Smooth muscle cell (in vitro differentiated cells): ENCODE data around the gene PYDC1. TPM values are rescaled to one million over a fixed set of nuclear protein-coding genes. Genes with fewer than 3 reads are reported as not detected.

Source experiments
- DNase-seq: peaks from one replicate; lab custom pipeline; 2025; ENCODE audit not compliant: unreplicated experiment; lab: John Stamatoyannopoulos, UW
- H2AFZ ChIP-seq: fragments of 200-600 bp; sonication (generic); 2 replicates; pipeline ENCODE4 v1.6.0; 2016; ENCODE audit warnings: antibody characterized with exemption, low read depth, mild to moderate bottlenecking
- H3F3A ChIP-seq: fragments of 200-600 bp; sonication (generic); 2 replicates; pipeline ENCODE4 v1.6.0; 2017; ENCODE audit warnings: antibody characterized with exemption, low read depth
- H3K27ac ChIP-seq: fragments of 200-600 bp; sonication (generic); 2 replicates; pipeline ENCODE4 v1.5.1; 2016; ENCODE audit warnings: low read depth, mild to moderate bottlenecking
- H3K27me3 ChIP-seq: fragments of 200-600 bp; sonication (generic); 2 replicates; pipeline ENCODE4 v1.6.1; 2016; ENCODE audit warnings: low read depth, mild to moderate bottlenecking
- H3K36me3 ChIP-seq: fragments of 200-600 bp; sonication (generic); 2 replicates; pipeline ENCODE4 v1.5.1; 2016; ENCODE audit warnings: low read depth
- H3K4me1 ChIP-seq: fragments of 200-600 bp; sonication (generic); 2 replicates; pipeline ENCODE4 v1.5.1; 2016; ENCODE audit warnings: low read depth
- H3K4me2 ChIP-seq: fragments of 200-600 bp; sonication (generic); 2 replicates; pipeline ENCODE4 v1.6.0; 2016; ENCODE audit warnings: mild to moderate bottlenecking
- H3K4me3 ChIP-seq: fragments of 200-600 bp; sonication (generic); 2 replicates; pipeline ENCODE4 v1.5.1; 2016; ENCODE audit warnings: mild to moderate bottlenecking
- H3K79me2 ChIP-seq: fragments of 200-600 bp; sonication (generic); 2 replicates; pipeline ENCODE4 v1.6.0; 2016; ENCODE audit warnings: low read depth, mild to moderate bottlenecking
- H3K9ac ChIP-seq: fragments of 200-600 bp; sonication (generic); 2 replicates; pipeline ENCODE4 v1.6.0; 2016; ENCODE audit warnings: low read depth
- H3K9me3 ChIP-seq: fragments of 200-600 bp; sonication (generic); replicated peaks from 2 replicates; pipeline ENCODE4 v1.5.1; 2016; ENCODE audit warnings: low read depth
- H4K20me1 ChIP-seq: fragments of 200-600 bp; sonication (generic); 2 replicates; pipeline ENCODE4 v1.6.0; 2016; ENCODE audit warnings: low read depth
- CTCF ChIP-seq: fragments of 200-600 bp; sonication (generic); IDR thresholded peaks from 2 replicates; pipeline ENCODE4 v1.5.1; 2017; ENCODE audit warnings: borderline replicate concordance, mild to moderate bottlenecking, antibody characterized with exemption; ENCODE audit not compliant: insufficient read depth, poor library complexity, severe bottlenecking
- WGBS: methylation state at CpG from one replicate; pipeline ENCODE4 v1.1.7; 2016; ENCODE audit warnings: low lambda C conversion rate; 5-methylcytosine and 5-hydroxymethylcytosine counted together
- polyA plus RNA-seq: library from polyadenylated mRNA; unstranded; fragments of >200 nt; fragmentation: Nextera tagmentation; extraction: Ambion mirVana; gene quantifications from 2 replicates; pipeline ENCODE4 v1.2.1, GENCODE V29; 2016
- total RNA-seq: library from RNA; depleted of rRNA; stranded (reverse); fragments of >200 nt; gene quantifications from 2 replicates; pipeline ENCODE4 v1.2.3, GENCODE V29; 2014

PYDC1 gene
- total and polyA plus RNA-seq, 2 experiments from 2014 or later, result 1.1 TPM; not detected in 1

GRCh38 chr16:31190061-31190460 lies 26.9 kb downstream of the PYDC1 start:
- Histone ChIP-seq H3K4me1 (no peaks in the 10 kb centered on the region), H3K4me3 (no peak overlapping the region), H3F3A (peaks cover 86% of the 10 kb centered on the region), H3K27ac (no peak overlapping the region), H3K36me3 (peaks cover 75% of the 10 kb centered on the region), H3K9me3 (no peaks in the 10 kb centered on the region), H3K9ac (no peak overlapping the region), H3K79me2 (peaks cover 56% of the 10 kb centered on the region), H4K20me1 (peaks cover 100% of the 10 kb centered on the region), H3K4me2 (no peak overlapping the region), H3K27me3 (no peaks in the 10 kb centered on the region), H2AFZ (no peak overlapping the region)
- no peak for TF ChIP-seq CTCF
- WGBS, result 97% methylated on average over 12 of the region's 12 CpGs
- no peak for DNase-seq

GRCh38 chr16:31189412-31189778 lies 27.5 kb downstream of the PYDC1 start:
- DNase-seq, result no peak
- Histone ChIP-seq H3K27me3 (no peaks in the 10 kb centered on the region), H3K79me2 (peaks cover 63% of the 10 kb centered on the region), H4K20me1 (peaks cover 100% of the 10 kb centered on the region), H3K9ac (no peak overlapping the region), H3K4me2 (no peak overlapping the region), H3K4me1 (no peaks in the 10 kb centered on the region), H3K36me3 (peaks cover 77% of the 10 kb centered on the region), H3K9me3 (no peaks in the 10 kb centered on the region), H3K27ac (no peak overlapping the region), H3K4me3 (no peak overlapping the region), H3F3A (peaks cover 80% of the 10 kb centered on the region), H2AFZ (no peak overlapping the region)
- no peak for TF ChIP-seq CTCF
- WGBS, result 100% methylated on average over 2 of the region's 2 CpGs

DNA sequence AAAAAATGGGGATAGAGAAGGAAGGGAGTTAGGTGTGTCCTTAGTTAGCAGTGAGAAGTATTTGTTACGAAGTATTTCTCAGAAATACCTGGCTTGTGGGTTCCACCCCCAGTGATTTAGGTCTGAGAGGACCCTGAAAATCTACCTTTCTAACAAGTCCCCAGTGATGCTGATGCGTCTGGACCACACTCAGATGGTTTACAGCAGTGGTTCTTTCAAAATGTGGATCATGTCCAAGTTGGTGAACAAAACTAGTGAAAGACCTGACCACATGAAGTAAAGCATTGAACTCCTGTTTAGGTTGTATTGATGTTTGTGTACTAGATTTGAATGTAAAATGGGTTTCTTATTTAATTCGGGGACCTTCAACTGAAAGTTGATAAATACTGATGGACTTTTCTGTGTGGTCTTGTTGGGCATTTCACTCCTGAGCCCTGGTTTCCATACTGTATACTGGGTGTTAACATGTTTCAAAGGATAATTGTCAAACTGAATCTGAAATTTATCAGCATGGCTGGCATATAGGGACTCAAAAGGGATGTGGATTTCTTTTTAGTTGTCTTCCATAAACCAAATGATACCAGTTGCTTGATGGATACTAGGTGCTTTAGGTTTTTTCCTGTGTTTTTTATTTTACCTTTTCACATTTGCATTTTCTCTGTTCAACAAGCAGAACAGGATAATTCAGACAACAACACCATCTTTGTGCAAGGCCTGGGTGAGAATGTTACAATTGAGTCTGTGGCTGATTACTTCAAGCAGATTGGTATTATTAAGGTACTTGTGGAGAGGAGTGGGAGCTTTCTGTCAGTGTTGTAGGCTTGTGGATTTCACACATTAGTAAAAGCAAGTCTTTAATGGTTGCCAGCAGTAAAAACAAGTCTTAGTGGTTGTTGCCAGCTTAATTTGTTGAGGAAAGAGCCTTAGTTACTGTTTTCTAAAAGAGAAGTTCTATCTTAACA lies 28.2 kb downstream of the PYDC1 start:
- H3K27ac ChIP-seq, result peak overlapping the region; percentile 10
- H3K9ac ChIP-seq, result no peak overlapping the region
- peaks cover 100% of the 10 kb centered on the region for H4K20me1 ChIP-seq

More for the DNA sequence above, 28.2 kb downstream of the PYDC1 start:
- no peak for DNase-seq
- Histone ChIP-seq H3K27me3 (no peaks in the 10 kb centered on the region), H3F3A (peaks cover 77% of the 10 kb centered on the region), H3K36me3 (peaks cover 75% of the 10 kb centered on the region), H3K9me3 (no peaks in the 10 kb centered on the region), H3K4me1 (no peaks in the 10 kb centered on the region), H3K79me2 (peaks cover 70% of the 10 kb centered on the region), H3K4me3 (no peak overlapping the region), H3K4me2 (no peak overlapping the region), H2AFZ (no peak overlapping the region)
- 99% methylated on average over 3 of the region's 3 CpGs for WGBS
- TF ChIP-seq CTCF, result no peak
